Measurements from ENCODE around the gene DNAH14.

The DNAH14 gene

DNA sequence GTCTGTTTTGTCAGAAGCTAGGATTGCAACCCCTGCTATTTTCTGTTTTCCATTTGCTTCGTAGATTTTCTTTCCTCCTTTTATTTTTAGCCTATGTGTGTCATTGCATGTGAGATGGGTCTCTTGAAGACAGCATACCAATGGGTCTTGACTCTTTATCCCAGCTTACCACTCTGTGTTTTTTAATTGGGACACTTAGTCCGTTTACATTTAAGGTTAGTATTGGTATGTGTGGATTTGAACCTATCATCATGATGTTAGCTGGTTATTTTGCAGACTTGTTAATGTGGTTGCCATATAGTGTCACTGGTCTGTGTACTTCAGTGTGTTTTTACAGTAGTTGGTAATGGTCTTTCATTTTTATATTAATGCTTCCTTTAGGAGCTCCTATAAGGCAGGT lies 141.5 kb downstream of the DNAH14 start:
- no peaks in the 10 kb centered on the region for H3K27me3 ChIP-seq (replicated peaks; ENCODE audit: control insufficient read depth, insufficient read depth, low read length)
- no peak for TF ChIP-seq CTCF (IDR thresholded peaks at IDR 0.05; ENCODE audit: insufficient read depth, low read length, poor library complexity, severe bottlenecking)
- H3K36me3 ChIP-seq (ENCODE audit: control insufficient read depth, insufficient read depth, low read length) = no peaks in the 10 kb centered on the region
- DNase-seq (ENCODE audit: extremely low read depth, insufficient read length) = no peak
- no peak overlapping the region for H3K4me3 ChIP-seq (replicated peaks; ENCODE audit: low read depth, low read length)

GRCh38 chr1:225097175-225097574 lies 167.7 kb downstream of the DNAH14 start:
- TF ChIP-seq CTCF (IDR thresholded peaks at IDR 0.05; ENCODE audit: insufficient read depth, low read length, poor library complexity, severe bottlenecking) = no peak
- Histone ChIP-seq H3K36me3 (ENCODE audit: control insufficient read depth, insufficient read depth, low read length) (no peaks in the 10 kb centered on the region), H3K27me3 (replicated peaks; ENCODE audit: control insufficient read depth, insufficient read depth, low read length) (no peaks in the 10 kb centered on the region), H3K4me3 (replicated peaks; ENCODE audit: low read depth, low read length) (no peak overlapping the region)
- no peak for DNase-seq (ENCODE audit: extremely low read depth, insufficient read length)

GRCh38 chr1:225111000-225111399 lies 181.5 kb downstream of the DNAH14 start:
- Histone ChIP-seq H3K4me3 (replicated peaks; ENCODE audit: low read depth, low read length) (no peak overlapping the region), H3K27me3 (replicated peaks; ENCODE audit: control insufficient read depth, insufficient read depth, low read length) (no peaks in the 10 kb centered on the region), H3K36me3 (ENCODE audit: control insufficient read depth, insufficient read depth, low read length) (no peaks in the 10 kb centered on the region)
- TF ChIP-seq CTCF (IDR thresholded peaks at IDR 0.05; ENCODE audit: insufficient read depth, low read length, poor library complexity, severe bottlenecking) = no peak
- no peak for DNase-seq (ENCODE audit: extremely low read depth, insufficient read length)

DNA sequence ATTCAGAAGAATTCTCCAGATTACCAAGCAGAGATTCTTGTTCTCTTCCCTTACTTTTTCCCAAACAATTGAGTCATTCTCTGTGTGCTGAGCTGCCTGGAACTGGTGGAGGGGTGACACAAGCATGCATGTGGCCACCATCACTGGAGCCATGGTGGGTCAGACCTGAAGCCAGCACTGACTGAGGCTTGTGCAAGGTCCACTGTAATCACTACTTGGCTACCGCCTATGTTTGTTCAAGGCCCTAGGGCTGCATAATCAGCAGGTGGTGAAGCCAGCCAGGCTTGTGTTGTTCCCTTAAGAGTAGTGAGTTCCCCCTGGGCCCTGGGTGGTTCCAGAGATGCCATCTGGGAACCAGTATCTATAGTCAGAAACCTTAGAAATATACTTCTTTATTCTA lies 183.8 kb downstream of the DNAH14 start:
- Histone ChIP-seq H3K4me3 (replicated peaks; ENCODE audit: low read depth, low read length) (no peak overlapping the region), H3K27me3 (replicated peaks; ENCODE audit: control insufficient read depth, insufficient read depth, low read length) (no peaks in the 10 kb centered on the region), H3K36me3 (ENCODE audit: control insufficient read depth, insufficient read depth, low read length) (no peaks in the 10 kb centered on the region)
- DNase-seq (ENCODE audit: extremely low read depth, insufficient read length) = no peak
- no peak for TF ChIP-seq CTCF (IDR thresholded peaks at IDR 0.05; ENCODE audit: insufficient read depth, low read length, poor library complexity, severe bottlenecking)

DNA sequence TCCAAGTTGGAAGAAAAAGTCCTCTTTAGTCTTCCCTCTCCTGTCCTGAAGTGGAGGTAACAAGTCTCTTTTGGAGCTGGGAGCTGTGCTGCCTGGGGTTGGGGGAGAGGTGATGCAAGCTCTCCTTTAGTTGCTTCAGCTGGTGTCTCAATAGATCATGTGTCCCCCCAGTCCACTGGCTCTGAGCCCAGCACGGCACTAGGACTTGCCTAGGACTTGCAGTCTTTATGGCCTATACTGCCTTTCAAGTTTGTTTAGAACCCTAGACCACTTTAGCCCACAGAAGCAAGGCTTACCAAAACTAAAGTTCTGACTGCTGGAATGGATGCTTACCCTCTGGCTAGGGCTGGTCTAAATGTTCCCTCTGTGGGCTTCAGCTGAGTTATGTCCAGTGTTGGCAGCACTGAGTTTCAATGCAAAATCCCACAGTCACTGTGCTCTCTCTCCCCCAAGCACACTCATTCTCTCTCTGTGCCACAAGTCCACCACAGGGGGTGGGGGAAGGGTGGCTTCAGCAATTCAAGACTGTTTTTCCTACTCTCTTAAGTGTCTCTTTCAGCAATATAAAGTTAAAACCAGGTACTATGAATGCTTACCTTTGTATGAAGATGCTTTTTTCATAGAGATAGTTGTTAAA lies 185.0 kb downstream of the DNAH14 start:
- no peak for TF ChIP-seq CTCF (IDR thresholded peaks at IDR 0.05; ENCODE audit: insufficient read depth, low read length, poor library complexity, severe bottlenecking)
- H3K36me3 ChIP-seq (ENCODE audit: control insufficient read depth, insufficient read depth, low read length) = no peaks in the 10 kb centered on the region
- DNase-seq (ENCODE audit: extremely low read depth, insufficient read length) = no peak
- no peak overlapping the region for H3K4me3 ChIP-seq (replicated peaks; ENCODE audit: low read depth, low read length)
- no peaks in the 10 kb centered on the region for H3K27me3 ChIP-seq (replicated peaks; ENCODE audit: control insufficient read depth, insufficient read depth, low read length)

DNA sequence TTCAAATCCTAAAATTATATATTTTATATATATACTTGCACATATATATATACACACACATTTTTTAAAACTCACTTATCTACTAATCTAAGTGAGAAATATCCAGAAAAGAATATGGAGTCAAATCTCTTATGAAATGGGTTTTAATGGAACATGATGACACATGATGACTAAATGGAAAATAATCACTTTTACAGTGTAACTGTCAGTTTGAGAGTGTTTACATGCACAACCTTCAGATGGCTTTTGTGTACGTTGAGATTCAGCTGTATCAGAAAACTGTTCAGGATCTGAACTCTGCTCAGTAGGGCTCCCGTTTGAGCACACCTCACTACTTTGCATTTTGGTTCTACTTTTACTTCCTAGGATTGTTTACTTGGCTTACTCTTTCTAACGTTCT lies 189.8 kb downstream of the DNAH14 start:
- TF ChIP-seq CTCF (IDR thresholded peaks at IDR 0.05; ENCODE audit: insufficient read depth, low read length, poor library complexity, severe bottlenecking) = no peak
- no peaks in the 10 kb centered on the region for H3K27me3 ChIP-seq (replicated peaks; ENCODE audit: control insufficient read depth, insufficient read depth, low read length)
- no peaks in the 10 kb centered on the region for H3K36me3 ChIP-seq (ENCODE audit: control insufficient read depth, insufficient read depth, low read length)
- DNase-seq (ENCODE audit: extremely low read depth, insufficient read length) = no peak
- no peak overlapping the region for H3K4me3 ChIP-seq (replicated peaks; ENCODE audit: low read depth, low read length)
